Measurements from ENCODE around the gene BICC1.

BICC1 gene

GRCh38 chr10:58608351-58608750 is 95.7 kb downstream of the BICC1 start:
- H3K4me1 ChIP-seq (ENCODE audit: control insufficient read depth, insufficient read depth, low read length, poor library complexity, severe bottlenecking): no peaks in the 10 kb centered on the region
- H3K9me3 ChIP-seq (ENCODE audit: control insufficient read depth, low read length): no peaks in the 10 kb centered on the region
- H3K36me3 ChIP-seq (ENCODE audit: control insufficient read depth, insufficient read depth, low read length): no peaks in the 10 kb centered on the region
- H3K27ac ChIP-seq (ENCODE audit: low read depth, low read length, severe bottlenecking): no peak overlapping the region
- no peak overlapping the region for H3K4me3 ChIP-seq (ENCODE audit: extremely low read depth, insufficient read depth, low read length, poor library complexity, severe bottlenecking)
- WGBS, 2 experiments (ENCODE audit: insufficient coverage in 2 of 2): 75 to 100% methylated on average over 2 of the region's 4 CpGs

GRCh38 chr10:58608826-58609531 is 96.3 kb downstream of the BICC1 start:
- H3K4me3 ChIP-seq (ENCODE audit: extremely low read depth, insufficient read depth, low read length, poor library complexity, severe bottlenecking): no peak overlapping the region
- WGBS, 2 experiments (ENCODE audit: insufficient coverage in 2 of 2): no CpG with 5 or more reads among the region's 1 CpG
- no peak overlapping the region for H3K27ac ChIP-seq (ENCODE audit: low read depth, low read length, severe bottlenecking)
- H3K4me1 ChIP-seq (ENCODE audit: control insufficient read depth, insufficient read depth, low read length, poor library complexity, severe bottlenecking): no peaks in the 10 kb centered on the region
- no peaks in the 10 kb centered on the region for H3K9me3 ChIP-seq (ENCODE audit: control insufficient read depth, low read length)
- H3K36me3 ChIP-seq (ENCODE audit: control insufficient read depth, insufficient read depth, low read length): no peaks in the 10 kb centered on the region

GRCh38 chr10:58609532-58610150 is 97.0 kb downstream of the BICC1 start:
- no peaks in the 10 kb centered on the region for H3K36me3 ChIP-seq (ENCODE audit: control insufficient read depth, insufficient read depth, low read length)
- no peak overlapping the region for H3K4me3 ChIP-seq (ENCODE audit: extremely low read depth, insufficient read depth, low read length, poor library complexity, severe bottlenecking)
- H3K4me1 ChIP-seq (ENCODE audit: control insufficient read depth, insufficient read depth, low read length, poor library complexity, severe bottlenecking): no peaks in the 10 kb centered on the region
- 70 to 83% methylated on average over 2 to 4 of the region's 6 CpGs for WGBS, 2 experiments (ENCODE audit: insufficient coverage in 2 of 2)
- no peak overlapping the region for H3K27ac ChIP-seq (ENCODE audit: low read depth, low read length, severe bottlenecking)
- H3K9me3 ChIP-seq (ENCODE audit: control insufficient read depth, low read length): no peaks in the 10 kb centered on the region

GRCh38 chr10:58615237-58615935 is 102.7 kb downstream of the BICC1 start:
- Histone ChIP-seq H3K36me3 (ENCODE audit: control insufficient read depth, insufficient read depth, low read length) (no peaks in the 10 kb centered on the region), H3K4me1 (ENCODE audit: control insufficient read depth, insufficient read depth, low read length, poor library complexity, severe bottlenecking) (no peaks in the 10 kb centered on the region), H3K9me3 (ENCODE audit: control insufficient read depth, low read length) (no peaks in the 10 kb centered on the region), H3K27ac (ENCODE audit: low read depth, low read length, severe bottlenecking) (no peak overlapping the region), H3K4me3 (ENCODE audit: extremely low read depth, insufficient read depth, low read length, poor library complexity, severe bottlenecking) (no peak overlapping the region)
- 91 to 95% methylated on average over 11 to 13 of the region's 14 CpGs for WGBS, 2 experiments (ENCODE audit: insufficient coverage in 2 of 2)

GRCh38 chr10:58618158-58618676 is 105.5 kb downstream of the BICC1 start:
- Histone ChIP-seq H3K4me3 (ENCODE audit: extremely low read depth, insufficient read depth, low read length, poor library complexity, severe bottlenecking) (no peak overlapping the region), H3K36me3 (ENCODE audit: control insufficient read depth, insufficient read depth, low read length) (no peaks in the 10 kb centered on the region), H3K4me1 (ENCODE audit: control insufficient read depth, insufficient read depth, low read length, poor library complexity, severe bottlenecking) (no peaks in the 10 kb centered on the region), H3K9me3 (ENCODE audit: control insufficient read depth, low read length) (no peaks in the 10 kb centered on the region), H3K27ac (ENCODE audit: low read depth, low read length, severe bottlenecking) (no peak overlapping the region)
- WGBS, 2 experiments (ENCODE audit: insufficient coverage in 2 of 2): 97 to 100% methylated on average over 5 to 10 of the region's 14 CpGs

GRCh38 chr10:58621379-58622077 is 108.9 kb downstream of the BICC1 start:
- H3K36me3 ChIP-seq (ENCODE audit: control insufficient read depth, insufficient read depth, low read length): no peaks in the 10 kb centered on the region
- WGBS, 2 experiments (ENCODE audit: insufficient coverage in 2 of 2): 75 to 92% methylated on average over 7 of the region's 7 CpGs
- H3K9me3 ChIP-seq (ENCODE audit: control insufficient read depth, low read length): no peaks in the 10 kb centered on the region
- no peak overlapping the region for H3K27ac ChIP-seq (ENCODE audit: low read depth, low read length, severe bottlenecking)
- no peaks in the 10 kb centered on the region for H3K4me1 ChIP-seq (ENCODE audit: control insufficient read depth, insufficient read depth, low read length, poor library complexity, severe bottlenecking)
- H3K4me3 ChIP-seq (ENCODE audit: extremely low read depth, insufficient read depth, low read length, poor library complexity, severe bottlenecking): no peak overlapping the region

- Histone ChIP-seq H3K36me3 (ENCODE audit: control insufficient read depth, insufficient read depth, low read length) (no peaks in the 10 kb centered on the region), H3K4me3 (ENCODE audit: extremely low read depth, insufficient read depth, low read length, poor library complexity, severe bottlenecking) (no peak overlapping the region), H3K27ac (ENCODE audit: low read depth, low read length, severe bottlenecking) (no peak overlapping the region), H3K4me1 (ENCODE audit: control insufficient read depth, insufficient read depth, low read length, poor library complexity, severe bottlenecking) (no peaks in the 10 kb centered on the region), H3K9me3 (ENCODE audit: control insufficient read depth, low read length) (no peaks in the 10 kb centered on the region)
- no CpG with 5 or more reads among the region's 1 CpG for WGBS, 2 experiments (ENCODE audit: insufficient coverage in 2 of 2)
These were observed 109.6 kb downstream of the BICC1 start for GRCh38 chr10:58622246-58622645.

- 83 to 85% methylated on average over 2 to 3 of the region's 3 CpGs for WGBS, 2 experiments (ENCODE audit: insufficient coverage in 2 of 2)
- no peak overlapping the region for H3K4me3 ChIP-seq (ENCODE audit: extremely low read depth, insufficient read depth, low read length, poor library complexity, severe bottlenecking)
- H3K4me1 ChIP-seq (ENCODE audit: control insufficient read depth, insufficient read depth, low read length, poor library complexity, severe bottlenecking): no peaks in the 10 kb centered on the region
These were observed 112.4 kb downstream of the BICC1 start for GRCh38 chr10:58625070-58625469.

GRCh38 chr10:58627392-58627791 is 114.7 kb downstream of the BICC1 start:
- WGBS, 2 experiments (ENCODE audit: insufficient coverage in 2 of 2): 100% methylated on average over 1 of the region's 6 CpGs; no CpG with 5 or more reads in 1 of the 2 experiments
- no peaks in the 10 kb centered on the region for H3K9me3 ChIP-seq (ENCODE audit: control insufficient read depth, low read length)
- H3K4me3 ChIP-seq (ENCODE audit: extremely low read depth, insufficient read depth, low read length, poor library complexity, severe bottlenecking): no peak overlapping the region
- H3K27ac ChIP-seq (ENCODE audit: low read depth, low read length, severe bottlenecking): no peak overlapping the region
- H3K4me1 ChIP-seq (ENCODE audit: control insufficient read depth, insufficient read depth, low read length, poor library complexity, severe bottlenecking): no peaks in the 10 kb centered on the region
- no peaks in the 10 kb centered on the region for H3K36me3 ChIP-seq (ENCODE audit: control insufficient read depth, insufficient read depth, low read length)

More at GRCh38 chr10:58625070-58625469, 112.4 kb downstream of the BICC1 start:
- no peak overlapping the region for H3K27ac ChIP-seq (ENCODE audit: low read depth, low read length, severe bottlenecking)
- no peaks in the 10 kb centered on the region for H3K9me3 ChIP-seq (ENCODE audit: control insufficient read depth, low read length)
- no peaks in the 10 kb centered on the region for H3K36me3 ChIP-seq (ENCODE audit: control insufficient read depth, insufficient read depth, low read length)

- no peaks in the 10 kb centered on the region for H3K9me3 ChIP-seq (ENCODE audit: control insufficient read depth, low read length)
- H3K27ac ChIP-seq (ENCODE audit: low read depth, low read length, severe bottlenecking): no peak overlapping the region
- H3K4me3 ChIP-seq (ENCODE audit: extremely low read depth, insufficient read depth, low read length, poor library complexity, severe bottlenecking): no peak overlapping the region
- H3K36me3 ChIP-seq (ENCODE audit: control insufficient read depth, insufficient read depth, low read length): no peaks in the 10 kb centered on the region
- H3K4me1 ChIP-seq (ENCODE audit: control insufficient read depth, insufficient read depth, low read length, poor library complexity, severe bottlenecking): no peaks in the 10 kb centered on the region
- WGBS, 2 experiments (ENCODE audit: insufficient coverage in 2 of 2): no CpG with 5 or more reads among the region's 2 CpGs
These were observed 119.0 kb downstream of the BICC1 start for GRCh38 chr10:58631715-58632114.
